ENCODE measurements around the gene SUPT7L. TPM values are rescaled to one million over a fixed set of nuclear protein-coding genes. Genes with fewer than 3 reads are reported as not detected.

Gene SUPT7L
- total and polyA plus RNA-seq, 2 of the 4 experiments (the other 2 are of a cell fraction) = 16.7 to 33.4 TPM

DNA sequence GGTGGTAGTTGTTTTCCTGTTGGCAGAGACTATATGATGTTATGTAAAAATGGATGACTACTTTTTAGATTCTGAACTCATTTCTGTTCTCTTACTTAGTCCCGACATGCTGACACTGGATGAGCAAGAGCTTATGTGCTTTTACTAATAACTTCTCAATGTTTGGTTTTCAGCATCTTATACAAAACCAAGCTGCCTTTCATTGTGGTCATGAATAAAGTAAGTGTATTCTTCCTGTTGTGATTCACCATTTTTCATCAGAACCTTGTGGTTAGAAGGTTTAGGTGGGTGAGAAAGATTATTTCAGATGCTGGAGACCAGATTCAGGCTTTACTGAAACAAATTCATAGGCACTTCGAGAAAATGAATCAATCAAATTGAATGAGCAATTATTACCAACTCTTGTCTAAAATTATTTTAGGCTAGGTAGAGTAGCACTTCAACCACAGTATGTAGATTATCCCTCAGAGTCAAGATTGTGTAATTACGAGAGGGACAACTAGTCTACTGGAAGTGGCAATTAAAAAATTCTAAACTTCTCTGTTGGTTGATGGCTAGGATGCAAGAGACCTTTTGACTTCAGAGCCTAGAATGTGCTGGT, 25.3 kb downstream of the SUPT7L start:
- Histone ChIP-seq H3K4me2 (ENCODE audit: low read depth, low read length) (no peak overlapping the region), H3K56ac (ENCODE audit: extremely low read depth, insufficient read depth, low read length) (no peak overlapping the region), H3K4me3 (ENCODE audit: insufficient read depth, low read depth, low read length) (no peak overlapping the region), H3K27me3 (ENCODE audit: control insufficient read depth, insufficient read depth, low read length) (no peaks in the 10 kb centered on the region), H2BK20ac (ENCODE audit: low read depth, low read length) (no peak overlapping the region), H2BK15ac (ENCODE audit: low read depth, low read length) (no peak overlapping the region), H4K8ac (ENCODE audit: low read depth in 2 of 2, low read length in 2 of 2) (no peak overlapping the region), H2AK9ac (replicated peaks; ENCODE audit: low read depth, low read length, poor library complexity) (no peak overlapping the region), H4K91ac (ENCODE audit: insufficient read depth, low read depth, low read length) (no peak overlapping the region), H2AFZ (replicated peaks; ENCODE audit: low read length, poor library complexity) (no peak overlapping the region), H2BK120ac (ENCODE audit: low read depth, low read length) (no peak overlapping the region), H3K23ac (ENCODE audit: low read depth, low read length) (no peak overlapping the region), H3K4me1 (ENCODE audit: control insufficient read depth, insufficient read depth, low read length) (no peaks in the 10 kb centered on the region), H4K20me1 (ENCODE audit: insufficient read depth, low read length) (peaks cover 4% of the 10 kb centered on the region; the same call in 1 of the 2 replicates), H3K9me3 (ENCODE audit: control insufficient read depth, insufficient read depth, low read length) (no peaks in the 10 kb centered on the region), H3K4ac (ENCODE audit: low read depth, low read length) (no peak overlapping the region), H2AK5ac (ENCODE audit: low read depth, low read length) (no peak overlapping the region), H3K18ac (ENCODE audit: low read depth, low read length) (no peak overlapping the region), H4K5ac (ENCODE audit: low read depth, low read length) (no peak overlapping the region), H2BK5ac (ENCODE audit: low read depth, low read length, poor library complexity, severe bottlenecking) (peak overlapping the region; percentile 47), H3K36me3 (ENCODE audit: control insufficient read depth, insufficient read depth, low read length) (peaks cover 37% of the 10 kb centered on the region), H3K14ac (replicated peaks; ENCODE audit: low read depth, low read length) (no peak overlapping the region), H3K9ac (ENCODE audit: low read depth, low read length) (no peak overlapping the region), H3K27ac (ENCODE audit: insufficient read depth, low read length) (no peak overlapping the region), H3K79me1 (ENCODE audit: low read depth in 1 of 2, low read length in 2 of 2) (peaks cover 9 to 19% of the 10 kb centered on the region in 2 experiments; a peak in 3 of 4 replicates), H3K9me1 (ENCODE audit: insufficient read depth, low read length) (no peaks in the 10 kb centered on the region)
- in situ Hi-C loops (cut with MboI; ENCODE audit: low sequenced_read_pairs) = no loop called here
- ChIA-PET POLR2A (ENCODE audit: unreplicated experiment) (no interaction called here), CTCF (interaction anchor here (0.5 kb wide), 1 partner anchor 230 kb away, joined by 5 read pairs; no protein-coding TSS in a partner anchor)
- TF ChIP-seq FOS (IDR thresholded peaks at IDR 0.05; ENCODE audit: low read depth, low read length) (0 out of 2 replicates have a peak, but pooled peaks have one; percentile 7), NFE2L2 (IDR thresholded peaks at IDR 0.05; ENCODE audit: low read depth, low read length) (no peak)
- ATAC-seq (ENCODE audit: low read depth) = peak; percentile 73
- dilution Hi-C loops (cut with HindIII; ENCODE audit: low sequenced_read_pairs, unreplicated experiment) = no loop called here
- BruUV-seq (replicated peaks) = no TSS peak
- intact Hi-C loops (cut with micrococcal nuclease) = no loop called here
- DNase-seq = peak; percentile 94
- no CpG with 5 or more reads among the region's 3 CpGs for WGBS, 2 experiments (ENCODE audit: extremely low coverage in 2 of 2, insufficient read length in 1 of 2)
